Measurements from ENCODE around the gene IGFBP4.

DNA sequence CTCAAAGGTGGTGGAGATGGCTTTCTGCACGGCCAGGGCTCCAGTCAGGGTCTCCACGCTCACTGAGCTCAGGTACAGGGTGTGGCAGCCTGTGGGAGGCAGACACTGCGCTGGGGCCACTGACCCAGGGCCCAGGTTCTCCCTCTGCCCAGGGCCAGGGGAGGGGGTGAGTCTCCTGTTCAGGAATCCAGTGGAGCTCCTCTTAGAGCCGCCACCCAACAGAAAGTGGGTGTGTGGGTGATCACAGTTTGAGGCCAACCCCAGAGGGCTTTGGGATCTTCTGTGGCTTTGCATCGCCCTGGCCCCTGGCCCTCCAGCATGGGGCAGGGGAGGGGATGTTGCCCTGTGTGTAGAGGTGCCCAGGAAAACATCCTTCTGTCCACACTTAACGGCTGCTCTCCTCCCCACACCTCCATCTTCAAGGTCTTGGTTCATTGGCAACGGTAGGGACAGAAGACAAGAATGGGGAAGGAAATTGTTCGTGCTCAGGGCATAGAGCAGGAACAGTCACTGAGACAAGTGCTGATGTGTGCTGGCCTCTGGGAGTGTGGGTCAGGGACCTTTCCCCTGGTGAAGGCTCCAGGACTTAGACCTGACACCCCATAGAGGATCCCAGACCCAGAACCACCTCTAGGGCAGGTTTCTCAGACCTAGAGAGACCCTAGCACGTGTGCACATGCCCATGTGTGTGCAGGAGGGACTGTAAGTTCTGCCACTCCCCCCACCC lies 36.7 kb downstream of the IGFBP4 start:
- TF ChIP-seq POLR2AphosphoS5 (IDR thresholded peaks at IDR 0.05; ENCODE audit: borderline replicate concordance, low read depth, low read length) (no peak), EZH2 (IDR thresholded peaks at IDR 0.05) (no peak), FOXP2 (optimal IDR thresholded peaks at IDR 0.05; ENCODE audit: control extremely low read depth, extremely low read length, insufficient read depth) (no peak)
